ENCODE measurements around the gene ADAMTS12. TPM values are rescaled to one million over a fixed set of nuclear protein-coding genes. Genes with fewer than 3 reads are reported as not detected.

The ADAMTS12 gene
- total RNA-seq, 1 experiment from 2014 or later: not detected

- no peaks in the 10 kb centered on the region for H3K79me2 ChIP-seq (ENCODE audit: low read length)
- H3K9me3 ChIP-seq (ENCODE audit: low read length): no peaks in the 10 kb centered on the region
- H3K27ac ChIP-seq (ENCODE audit: low read length): no peak overlapping the region
- H3K36me3 ChIP-seq (ENCODE audit: insufficient read depth, low read length): no peaks in the 10 kb centered on the region
- H3K9ac ChIP-seq (ENCODE audit: low read length): no peak overlapping the region
- no peaks in the 10 kb centered on the region for H3K27me3 ChIP-seq (ENCODE audit: low read length)
- no peaks in the 10 kb centered on the region for H4K20me1 ChIP-seq (ENCODE audit: insufficient read depth, low read depth, low read length)
- no peak for DNase-seq
- H3K4me2 ChIP-seq (ENCODE audit: low read depth, low read length, poor library complexity, severe bottlenecking): no peak overlapping the region
- H2AFZ ChIP-seq (ENCODE audit: low read length): no peak overlapping the region
- no peaks in the 10 kb centered on the region for H3K9me2 ChIP-seq (replicated peaks; ENCODE audit: insufficient read depth, low read length)
- H3K4me1 ChIP-seq (ENCODE audit: low read length): no peaks in the 10 kb centered on the region
- no peak overlapping the region for H3K4me3 ChIP-seq (ENCODE audit: low read length)
Observed at GRCh38 chr5:33806738-33807442, 84.9 kb downstream of the ADAMTS12 start.

- Histone ChIP-seq H2AFZ (ENCODE audit: low read length) (no peak overlapping the region), H3K27ac (ENCODE audit: low read length) (no peak overlapping the region), H3K4me1 (ENCODE audit: low read length) (no peaks in the 10 kb centered on the region), H4K20me1 (ENCODE audit: insufficient read depth, low read depth, low read length) (no peaks in the 10 kb centered on the region), H3K4me2 (ENCODE audit: low read depth, low read length, poor library complexity, severe bottlenecking) (no peak overlapping the region), H3K36me3 (ENCODE audit: insufficient read depth, low read length) (no peaks in the 10 kb centered on the region), H3K9ac (ENCODE audit: low read length) (no peak overlapping the region), H3K9me2 (replicated peaks; ENCODE audit: insufficient read depth, low read length) (no peaks in the 10 kb centered on the region), H3K9me3 (ENCODE audit: low read length) (no peaks in the 10 kb centered on the region), H3K4me3 (ENCODE audit: low read length) (no peak overlapping the region), H3K27me3 (ENCODE audit: low read length) (no peaks in the 10 kb centered on the region), H3K79me2 (ENCODE audit: low read length) (no peaks in the 10 kb centered on the region)
- DNase-seq: no peak
Observed at GRCh38 chr5:33801292-33801691, 90.5 kb downstream of the ADAMTS12 start.

GRCh38 chr5:33800241-33800950, 91.4 kb downstream of the ADAMTS12 start:
- Histone ChIP-seq H3K79me2 (ENCODE audit: low read length) (no peaks in the 10 kb centered on the region), H3K9me3 (ENCODE audit: low read length) (no peaks in the 10 kb centered on the region)
- DNase-seq: no peak

GRCh38 chr5:33795496-33795895, 96.3 kb downstream of the ADAMTS12 start:
- no peak for DNase-seq
- H4K20me1 ChIP-seq (ENCODE audit: insufficient read depth, low read depth, low read length): no peaks in the 10 kb centered on the region
- H3K4me1 ChIP-seq (ENCODE audit: low read length): no peaks in the 10 kb centered on the region
- no peak overlapping the region for H2AFZ ChIP-seq (ENCODE audit: low read length)
- no peaks in the 10 kb centered on the region for H3K36me3 ChIP-seq (ENCODE audit: insufficient read depth, low read length)
- no peaks in the 10 kb centered on the region for H3K9me3 ChIP-seq (ENCODE audit: low read length)
- no peaks in the 10 kb centered on the region for H3K9me2 ChIP-seq (replicated peaks; ENCODE audit: insufficient read depth, low read length)
- H3K4me2 ChIP-seq (ENCODE audit: low read depth, low read length, poor library complexity, severe bottlenecking): no peak overlapping the region
- H3K27ac ChIP-seq (ENCODE audit: low read length): no peak overlapping the region
- H3K9ac ChIP-seq (ENCODE audit: low read length): no peak overlapping the region
- no peaks in the 10 kb centered on the region for H3K79me2 ChIP-seq (ENCODE audit: low read length)
- no peaks in the 10 kb centered on the region for H3K27me3 ChIP-seq (ENCODE audit: low read length)
- H3K4me3 ChIP-seq (ENCODE audit: low read length): no peak overlapping the region

More at GRCh38 chr5:33800241-33800950, 91.4 kb downstream of the ADAMTS12 start:
- Histone ChIP-seq H3K4me2 (ENCODE audit: low read depth, low read length, poor library complexity, severe bottlenecking) (no peak overlapping the region), H4K20me1 (ENCODE audit: insufficient read depth, low read depth, low read length) (no peaks in the 10 kb centered on the region), H3K36me3 (ENCODE audit: insufficient read depth, low read length) (no peaks in the 10 kb centered on the region), H3K27me3 (ENCODE audit: low read length) (no peaks in the 10 kb centered on the region), H3K9ac (ENCODE audit: low read length) (no peak overlapping the region), H3K9me2 (replicated peaks; ENCODE audit: insufficient read depth, low read length) (no peaks in the 10 kb centered on the region), H3K4me1 (ENCODE audit: low read length) (no peaks in the 10 kb centered on the region), H3K27ac (ENCODE audit: low read length) (no peak overlapping the region), H3K4me3 (ENCODE audit: low read length) (no peak overlapping the region), H2AFZ (ENCODE audit: low read length) (no peak overlapping the region)

GRCh38 chr5:33794550-33795181, 97.1 kb downstream of the ADAMTS12 start:
- no peaks in the 10 kb centered on the region for H4K20me1 ChIP-seq (ENCODE audit: insufficient read depth, low read depth, low read length)
- no peaks in the 10 kb centered on the region for H3K79me2 ChIP-seq (ENCODE audit: low read length)
- H3K9me3 ChIP-seq (ENCODE audit: low read length): no peaks in the 10 kb centered on the region
- DNase-seq: no peak
- H3K4me1 ChIP-seq (ENCODE audit: low read length): no peaks in the 10 kb centered on the region
- H3K9ac ChIP-seq (ENCODE audit: low read length): no peak overlapping the region
- no peak overlapping the region for H3K4me3 ChIP-seq (ENCODE audit: low read length)
- no peak overlapping the region for H3K4me2 ChIP-seq (ENCODE audit: low read depth, low read length, poor library complexity, severe bottlenecking)
- H3K36me3 ChIP-seq (ENCODE audit: insufficient read depth, low read length): no peaks in the 10 kb centered on the region
- H2AFZ ChIP-seq (ENCODE audit: low read length): no peak overlapping the region
- no peaks in the 10 kb centered on the region for H3K9me2 ChIP-seq (replicated peaks; ENCODE audit: insufficient read depth, low read length)
- H3K27me3 ChIP-seq (ENCODE audit: low read length): no peaks in the 10 kb centered on the region
- H3K27ac ChIP-seq (ENCODE audit: low read length): no peak overlapping the region

- no peaks in the 10 kb centered on the region for H3K27me3 ChIP-seq (ENCODE audit: low read length)
- no peaks in the 10 kb centered on the region for H3K36me3 ChIP-seq (ENCODE audit: insufficient read depth, low read length)
- no peaks in the 10 kb centered on the region for H3K9me3 ChIP-seq (ENCODE audit: low read length)
- no peak overlapping the region for H3K4me3 ChIP-seq (ENCODE audit: low read length)
- H4K20me1 ChIP-seq (ENCODE audit: insufficient read depth, low read depth, low read length): no peaks in the 10 kb centered on the region
- no peak overlapping the region for H3K4me2 ChIP-seq (ENCODE audit: low read depth, low read length, poor library complexity, severe bottlenecking)
- no peak overlapping the region for H3K9ac ChIP-seq (ENCODE audit: low read length)
- H3K79me2 ChIP-seq (ENCODE audit: low read length): no peaks in the 10 kb centered on the region
- no peak overlapping the region for H3K27ac ChIP-seq (ENCODE audit: low read length)
- H3K4me1 ChIP-seq (ENCODE audit: low read length): no peaks in the 10 kb centered on the region
- no peak overlapping the region for H2AFZ ChIP-seq (ENCODE audit: low read length)
- no peak for DNase-seq
- no peaks in the 10 kb centered on the region for H3K9me2 ChIP-seq (replicated peaks; ENCODE audit: insufficient read depth, low read length)
Observed at GRCh38 chr5:33793836-33794549, 97.8 kb downstream of the ADAMTS12 start.

GRCh38 chr5:33793276-33793675, 98.5 kb downstream of the ADAMTS12 start:
- no peak overlapping the region for H3K9ac ChIP-seq (ENCODE audit: low read length)
- DNase-seq: no peak
- no peaks in the 10 kb centered on the region for H3K9me3 ChIP-seq (ENCODE audit: low read length)

GRCh38 chr5:33792559-33792958, 99.2 kb downstream of the ADAMTS12 start:
- Histone ChIP-seq H3K79me2 (ENCODE audit: low read length) (no peaks in the 10 kb centered on the region), H3K9ac (ENCODE audit: low read length) (no peak overlapping the region), H3K36me3 (ENCODE audit: insufficient read depth, low read length) (no peaks in the 10 kb centered on the region), H4K20me1 (ENCODE audit: insufficient read depth, low read depth, low read length) (no peaks in the 10 kb centered on the region), H3K4me1 (ENCODE audit: low read length) (no peaks in the 10 kb centered on the region), H3K9me3 (ENCODE audit: low read length) (no peaks in the 10 kb centered on the region), H3K27me3 (ENCODE audit: low read length) (no peaks in the 10 kb centered on the region), H3K4me3 (ENCODE audit: low read length) (no peak overlapping the region), H2AFZ (ENCODE audit: low read length) (no peak overlapping the region), H3K4me2 (ENCODE audit: low read depth, low read length, poor library complexity, severe bottlenecking) (no peak overlapping the region), H3K9me2 (replicated peaks; ENCODE audit: insufficient read depth, low read length) (no peaks in the 10 kb centered on the region), H3K27ac (ENCODE audit: low read length) (no peak overlapping the region)
- no peak for DNase-seq

More at GRCh38 chr5:33793276-33793675, 98.5 kb downstream of the ADAMTS12 start:
- Histone ChIP-seq H3K4me1 (ENCODE audit: low read length) (no peaks in the 10 kb centered on the region), H2AFZ (ENCODE audit: low read length) (no peak overlapping the region), H3K36me3 (ENCODE audit: insufficient read depth, low read length) (no peaks in the 10 kb centered on the region), H3K27me3 (ENCODE audit: low read length) (no peaks in the 10 kb centered on the region), H4K20me1 (ENCODE audit: insufficient read depth, low read depth, low read length) (no peaks in the 10 kb centered on the region), H3K27ac (ENCODE audit: low read length) (no peak overlapping the region), H3K4me2 (ENCODE audit: low read depth, low read length, poor library complexity, severe bottlenecking) (no peak overlapping the region), H3K4me3 (ENCODE audit: low read length) (no peak overlapping the region), H3K79me2 (ENCODE audit: low read length) (no peaks in the 10 kb centered on the region), H3K9me2 (replicated peaks; ENCODE audit: insufficient read depth, low read length) (no peaks in the 10 kb centered on the region)

All from Karpas-422 (cell line).